ENCODE data around the gene ITPRIPL2.
A peak's percentile ranks its signal among the peaks of the same experiment; 100 is the strongest.

The ITPRIPL2 gene

GRCh38 chr16:19093631-19094541 is 19.9 kb upstream of the ITPRIPL2 start:
- DNase-seq: no peak

- peak in 1 of 5 experiments; percentile 53 for DNase-seq
Measured at GRCh38 chr16:19094542-19095365, 19.0 kb upstream of the ITPRIPL2 start.

GRCh38 chr16:19095654-19096053 is 18.1 kb upstream of the ITPRIPL2 start:
- no peak for DNase-seq

- no peak for DNase-seq
Measured at GRCh38 chr16:19098173-19098572, 15.6 kb upstream of the ITPRIPL2 start.

GRCh38 chr16:19102187-19102872 is 11.4 kb upstream of the ITPRIPL2 start:
- DNase-seq: no peak

GRCh38 chr16:19104607-19105006 is 9.2 kb upstream of the ITPRIPL2 start:
- no peak for DNase-seq

- no peak for DNase-seq
Measured at GRCh38 chr16:19105131-19105530, 8.6 kb upstream of the ITPRIPL2 start.

GRCh38 chr16:19105891-19106624 is 7.7 kb upstream of the ITPRIPL2 start:
- DNase-seq: no peak

GRCh38 chr16:19106625-19107020 is 7.1 kb upstream of the ITPRIPL2 start:
- DNase-seq: no peak

GRCh38 chr16:19108409-19109287 is 5.1 kb upstream of the ITPRIPL2 start:
- no peak for DNase-seq

GRCh38 chr16:19109288-19109664 is 4.5 kb upstream of the ITPRIPL2 start:
- DNase-seq: no peak

- no peak for DNase-seq
Measured at GRCh38 chr16:19110537-19111360, 3.0 kb upstream of the ITPRIPL2 start.

GRCh38 chr16:19112099-19112407 is 1.7 kb upstream of the ITPRIPL2 start:
- no peak for DNase-seq

GRCh38 chr16:19114359-19115147 is 789 bp downstream of the ITPRIPL2 start:
- peak in 1 of 5 experiments; percentile 39 for DNase-seq

GRCh38 chr16:19115148-19116021 is 1.6 kb downstream of the ITPRIPL2 start:
- DNase-seq: no peak

GRCh38 chr16:19116711-19117449 is 3.1 kb downstream of the ITPRIPL2 start:
- no peak for DNase-seq

GRCh38 chr16:19118938-19119431 is 5.2 kb downstream of the ITPRIPL2 start:
- DNase-seq: peak in 1 of 5 experiments; percentile 10

- DNase-seq: peak in 1 of 5 experiments; percentile 72
Measured at GRCh38 chr16:19119564-19119963, 5.8 kb downstream of the ITPRIPL2 start.
